H1 (cell line): ENCODE measurements around the gene TEN1.

Experiments
- CREB1 ChIP-seq: IDR thresholded peaks from 2 replicates; pipeline ENCODE4 v1.6.1; 2012; ENCODE audit warnings: inconsistent platforms
- E2F6 ChIP-seq: IDR thresholded peaks from 2 replicates; pipeline ENCODE4 v1.6.1; 2012; ENCODE audit warnings: inconsistent platforms
- EZH2 ChIP-seq: fragments of 200-600 bp; sonication (generic); IDR thresholded peaks from 2 replicates; pipeline ENCODE4 v1.7.1; 2012; ENCODE audit warnings: low read depth, mild to moderate bottlenecking, moderate library complexity, low read length, inconsistent platforms; ENCODE audit not compliant: severe bottlenecking
- GABPA ChIP-seq: IDR thresholded peaks from 2 replicates; pipeline ENCODE4 v1.6.1; 2011; ENCODE audit warnings: mild to moderate bottlenecking, low read length, moderate library complexity, borderline replicate concordance; ENCODE audit not compliant: insufficient read depth
- HDAC2 ChIP-seq, 2 experiments: fragments of 300-600 bp in 1 of 2; sonication (generic) in 1 of 2; IDR thresholded peaks; 2 replicates each; pipeline ENCODE4 v1.6.1; 2011 to 2012; ENCODE audit warnings: low read depth in 2 of 2, low read length in 2 of 2, mild to moderate bottlenecking in 2 of 2, moderate library complexity in 2 of 2, borderline replicate concordance in 1 of 2, inconsistent platforms in 1 of 2
- POLR2AphosphoS5 ChIP-seq: IDR thresholded peaks from 2 replicates; pipeline ENCODE4 v1.6.1; 2011; ENCODE audit warnings: low read depth, low read length
- RAD21 ChIP-seq, 2 experiments: IDR thresholded peaks in 1 of 2; conservative IDR thresholded peaks in 1 of 2; 2 replicates each; pipeline ENCODE4 v1.6.1; 2011; ENCODE audit warnings: low read depth in 2 of 2, low read length in 2 of 2, improper control_type of control experiment in 1 of 2, inconsistent platforms in 1 of 2, mild to moderate bottlenecking in 1 of 2, moderate library complexity in 1 of 2
- SRF ChIP-seq: IDR thresholded peaks from 2 replicates; pipeline ENCODE4 v1.6.1; 2011; ENCODE audit warnings: mild to moderate bottlenecking, low read depth, low read length, moderate library complexity
- SUZ12 ChIP-seq: fragments of 200-600 bp; sonication (generic); IDR thresholded peaks from 2 replicates; pipeline ENCODE4 v1.6.1; 2012; ENCODE audit warnings: mild to moderate bottlenecking, inconsistent platforms, low read length, moderate library complexity, mixed read lengths
- YY1 ChIP-seq: IDR thresholded peaks from 2 replicates; pipeline ENCODE4 v1.6.1; 2011; ENCODE audit warnings: low read depth, mild to moderate bottlenecking, low read length
- ZNF274 ChIP-seq: IDR thresholded peaks from 2 replicates; pipeline ENCODE4 v1.7.0; 2012; ENCODE audit warnings: low read length, borderline replicate concordance; ENCODE audit errors: extremely low read depth
- TF ChIP-seq, protein P1 (sequence below), 3 experiments: IDR thresholded peaks; 1 replicate in 2 of 3; 2 replicates in 1 of 3; pipeline versions ENCODE4 v1.5.1 to v1.6.1; 2011; ENCODE audit warnings: low read length in 3 of 3, mild to moderate bottlenecking in 3 of 3, inconsistent platforms in 2 of 3, low read depth in 1 of 3, moderate library complexity in 1 of 3; ENCODE audit not compliant: insufficient read depth in 1 of 3; ENCODE audit errors: control extremely low read depth in 1 of 3

GRCh38 chr17:75959051-75959838 is 19.8 kb upstream of the TEN1 start:
- TF ChIP-seq CREB1: peak; percentile 24; the same call in 1 of the 2 replicates
- TF ChIP-seq, protein P1, sequence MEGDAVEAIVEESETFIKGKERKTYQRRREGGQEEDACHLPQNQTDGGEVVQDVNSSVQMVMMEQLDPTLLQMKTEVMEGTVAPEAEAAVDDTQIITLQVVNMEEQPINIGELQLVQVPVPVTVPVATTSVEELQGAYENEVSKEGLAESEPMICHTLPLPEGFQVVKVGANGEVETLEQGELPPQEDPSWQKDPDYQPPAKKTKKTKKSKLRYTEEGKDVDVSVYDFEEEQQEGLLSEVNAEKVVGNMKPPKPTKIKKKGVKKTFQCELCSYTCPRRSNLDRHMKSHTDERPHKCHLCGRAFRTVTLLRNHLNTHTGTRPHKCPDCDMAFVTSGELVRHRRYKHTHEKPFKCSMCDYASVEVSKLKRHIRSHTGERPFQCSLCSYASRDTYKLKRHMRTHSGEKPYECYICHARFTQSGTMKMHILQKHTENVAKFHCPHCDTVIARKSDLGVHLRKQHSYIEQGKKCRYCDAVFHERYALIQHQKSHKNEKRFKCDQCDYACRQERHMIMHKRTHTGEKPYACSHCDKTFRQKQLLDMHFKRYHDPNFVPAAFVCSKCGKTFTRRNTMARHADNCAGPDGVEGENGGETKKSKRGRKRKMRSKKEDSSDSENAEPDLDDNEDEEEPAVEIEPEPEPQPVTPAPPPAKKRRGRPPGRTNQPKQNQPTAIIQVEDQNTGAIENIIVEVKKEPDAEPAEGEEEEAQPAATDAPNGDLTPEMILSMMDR (IDR thresholded peaks at IDR 0.05; ENCODE audit: control extremely low read depth in 1 of 3, insufficient read depth in 1 of 3, low read depth in 1 of 3, low read length in 3 of 3): no peak
- TF ChIP-seq POLR2AphosphoS5: no peak
- no peak for TF ChIP-seq SUZ12
- no peak for TF ChIP-seq E2F6
- no peak for TF ChIP-seq RAD21 (IDR thresholded peaks at IDR 0.05 in 1 of 2, conservative IDR thresholded peaks at IDR 0.05 in 1 of 2; ENCODE audit: low read depth in 2 of 2, low read length in 2 of 2)
- no peak for TF ChIP-seq GABPA
- TF ChIP-seq EZH2: no peak
- TF ChIP-seq HDAC2 (IDR thresholded peaks at IDR 0.05; ENCODE audit: borderline replicate concordance in 1 of 2, low read depth in 2 of 2, low read length in 2 of 2): no peak
- TF ChIP-seq ZNF274: no peak
- TF ChIP-seq YY1: no peak
- TF ChIP-seq SRF: no peak
